HG03575 (cell line): Measurements from ENCODE around the gene WFDC9.
"Not testable (repeated sequence)": the region's sequence is repeated elsewhere in the genome, so short reads cannot be mapped to it uniquely, and the experiment has no call there.

Source experiments
- ATAC-seq: cut with Tn5 transposase; IDR thresholded peaks from one replicate; pipeline ENCODE4 v1.9.1; 2021; ENCODE audit not compliant: unreplicated experiment, insufficient number of reproducible peaks, low FRiP score; ENCODE audit errors: extremely low read depth

Gene WFDC9

GRCh38 chr20:45607810-45608209, 23.3 kb downstream of the WFDC9 start:
- no peak for ATAC-seq

GRCh38 chr20:45595235-45595634, 35.8 kb downstream of the WFDC9 start:
- ATAC-seq, result no peak

GRCh38 chr20:45593498-45593897, 37.6 kb downstream of the WFDC9 start:
- no peak for ATAC-seq

- no peak for ATAC-seq
These were observed 38.4 kb downstream of the WFDC9 start for GRCh38 chr20:45592574-45593189.

- ATAC-seq, result no peak
These were observed 41.4 kb downstream of the WFDC9 start for GRCh38 chr20:45589725-45590124.

- no peak for ATAC-seq
These were observed 42.3 kb downstream of the WFDC9 start for GRCh38 chr20:45588800-45589199.

GRCh38 chr20:45585986-45586385, 45.1 kb downstream of the WFDC9 start:
- not testable (repeated sequence) for ATAC-seq

GRCh38 chr20:45584294-45584693, 46.8 kb downstream of the WFDC9 start:
- not testable (repeated sequence) for ATAC-seq

- ATAC-seq, result no peak
These were observed 47.6 kb downstream of the WFDC9 start for GRCh38 chr20:45583502-45583901.

GRCh38 chr20:45581702-45582101, 49.4 kb downstream of the WFDC9 start:
- ATAC-seq, result no peak

- ATAC-seq, result no peak
These were observed 51.9 kb downstream of the WFDC9 start, which contains the start of gene WFDC8 for GRCh38 chr20:45579184-45579583. Gene WFDC8 (minus strand): TSS chr20:45579284. CDS start chr20:45579247, 37 bp downstream.

GRCh38 chr20:45578231-45578630, 52.9 kb downstream of the WFDC9 start:
- no peak for ATAC-seq

- no peak for ATAC-seq
These were observed 54.1 kb downstream of the WFDC9 start for GRCh38 chr20:45576995-45577394.

GRCh38 chr20:45575931-45576330, 55.2 kb downstream of the WFDC9 start:
- no peak for ATAC-seq

GRCh38 chr20:45569650-45570049, 61.4 kb downstream of the WFDC9 start:
- not testable (repeated sequence) for ATAC-seq

- no peak for ATAC-seq
These were observed 66.3 kb downstream of the WFDC9 start for GRCh38 chr20:45564760-45565276.
